GM18507 (cell line): Measurements from ENCODE around the gene MSI2.

Experiments used
- DNase-seq: peaks from one replicate; pipeline ENCODE4 v3.0.0; 2011; ENCODE audit warnings: low read depth; ENCODE audit not compliant: insufficient read length; ENCODE audit errors: extremely low spot score
- FAIRE-seq: peaks from 2 replicates; lab custom pipeline; 2011; peaks lifted over from hg19 to GRCh38; lab: Jason Lieb, UNC

The MSI2 gene

GRCh38 chr17:57568340-57568739, 312.0 kb downstream of the MSI2 start:
- no peak for FAIRE-seq
- DNase-seq, result no peak

DNA sequence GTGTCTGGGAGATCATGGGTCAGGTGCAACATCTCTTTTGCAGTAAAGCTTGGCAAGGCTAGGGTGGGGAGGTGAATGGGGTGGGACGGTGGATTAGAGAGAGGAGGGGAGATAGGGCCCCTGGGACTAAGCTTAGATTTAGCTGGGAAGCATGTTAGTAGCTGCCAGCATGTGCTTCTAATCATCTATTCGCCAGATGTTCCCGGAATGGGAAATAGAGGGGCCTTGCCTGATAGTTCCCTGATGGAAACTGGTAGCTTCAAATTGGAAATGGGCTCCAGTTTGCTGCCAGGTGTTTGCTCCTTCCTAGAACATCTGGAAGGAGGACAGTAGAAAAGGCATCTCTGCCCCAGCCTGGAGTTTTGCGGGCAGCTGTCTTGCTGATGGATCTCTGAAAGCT, 312.7 kb downstream of the MSI2 start:
- no peak for FAIRE-seq

DNA sequence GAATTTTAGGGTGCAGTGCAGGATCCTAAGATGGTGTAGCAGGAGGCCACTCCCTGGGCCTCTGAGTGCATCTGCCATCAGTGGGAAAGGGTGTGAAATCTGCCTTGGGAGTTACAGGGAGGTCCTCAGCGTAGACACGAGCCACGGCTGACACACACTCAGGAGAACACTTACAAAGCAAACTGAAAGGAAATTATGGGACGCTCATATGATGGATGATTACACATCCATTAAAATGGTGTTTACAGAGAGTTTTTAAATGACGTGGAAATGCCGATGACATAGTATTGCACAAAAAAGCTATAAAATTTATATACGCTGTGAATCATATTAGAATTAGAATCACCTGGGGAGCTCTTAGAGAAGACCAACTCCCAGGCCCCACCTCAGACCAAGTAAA, 313.5 kb downstream of the MSI2 start:
- FAIRE-seq (no peak), DNase-seq (no peak)

More for the DNA sequence above, 312.7 kb downstream of the MSI2 start:
- no peak for DNase-seq

GRCh38 chr17:57570724-57571344, 314.5 kb downstream of the MSI2 start:
- no peak for FAIRE-seq
- DNase-seq, result no peak

DNA sequence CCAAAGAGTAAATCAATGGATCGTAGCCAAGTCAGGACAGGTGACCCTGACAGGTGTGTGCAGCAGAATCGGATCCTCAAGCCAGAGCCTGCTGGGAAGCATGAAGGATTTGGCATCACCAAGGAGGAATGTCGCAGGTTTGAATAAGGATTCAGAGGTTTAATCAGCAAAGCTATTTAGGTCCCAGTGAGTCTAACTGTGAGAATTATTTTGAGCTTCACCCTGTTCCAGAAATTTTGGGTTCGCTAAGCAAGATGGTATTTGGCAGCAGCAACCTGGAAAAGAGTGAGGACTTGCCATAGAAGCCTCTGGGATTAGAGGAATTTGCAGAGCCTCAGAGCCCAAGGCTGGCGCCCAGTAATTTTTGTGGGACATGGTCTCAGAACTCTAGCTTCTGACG, 315.7 kb downstream of the MSI2 start:
- DNase-seq (no peak), FAIRE-seq (no peak)

GRCh38 chr17:57572600-57572999, 316.3 kb downstream of the MSI2 start:
- no peak for DNase-seq
- no peak for FAIRE-seq

- no peak for DNase-seq
- no peak for FAIRE-seq
These were observed 317.8 kb downstream of the MSI2 start for GRCh38 chr17:57574040-57574513.

- FAIRE-seq (no peak), DNase-seq (no peak)
These were observed 320.4 kb downstream of the MSI2 start for GRCh38 chr17:57576744-57577143.

GRCh38 chr17:57577751-57578607, 321.7 kb downstream of the MSI2 start:
- no peak for DNase-seq
- FAIRE-seq, result no peak

GRCh38 chr17:57578608-57579225, 322.4 kb downstream of the MSI2 start:
- no peak for FAIRE-seq

DNA sequence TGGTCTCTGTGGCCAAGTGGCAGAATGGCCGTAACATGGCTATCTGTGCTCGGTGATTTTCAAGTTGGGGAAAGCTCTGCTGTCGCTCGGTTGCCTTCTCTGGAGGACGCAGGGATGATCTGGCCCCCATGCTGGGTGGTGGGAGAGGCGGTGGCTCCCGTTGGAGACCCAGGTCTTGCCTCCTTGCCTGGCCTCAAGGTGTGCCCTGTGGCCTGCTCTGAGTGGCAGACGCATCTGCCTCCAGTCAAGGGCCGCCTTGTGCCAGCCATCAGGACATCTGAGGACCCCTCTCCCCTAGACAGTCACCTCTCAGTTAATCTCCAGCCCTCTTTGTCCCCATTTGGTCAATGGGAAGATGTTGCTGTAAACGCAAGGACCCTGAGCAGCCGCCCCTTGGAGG, 322.9 kb downstream of the MSI2 start:
- FAIRE-seq, result no peak

More at GRCh38 chr17:57578608-57579225, 322.4 kb downstream of the MSI2 start:
- no peak for DNase-seq

GRCh38 chr17:57580055-57580739, 323.9 kb downstream of the MSI2 start:
- no peak for FAIRE-seq
- no peak for DNase-seq

More for the DNA sequence above, 322.9 kb downstream of the MSI2 start:
- no peak for DNase-seq

DNA sequence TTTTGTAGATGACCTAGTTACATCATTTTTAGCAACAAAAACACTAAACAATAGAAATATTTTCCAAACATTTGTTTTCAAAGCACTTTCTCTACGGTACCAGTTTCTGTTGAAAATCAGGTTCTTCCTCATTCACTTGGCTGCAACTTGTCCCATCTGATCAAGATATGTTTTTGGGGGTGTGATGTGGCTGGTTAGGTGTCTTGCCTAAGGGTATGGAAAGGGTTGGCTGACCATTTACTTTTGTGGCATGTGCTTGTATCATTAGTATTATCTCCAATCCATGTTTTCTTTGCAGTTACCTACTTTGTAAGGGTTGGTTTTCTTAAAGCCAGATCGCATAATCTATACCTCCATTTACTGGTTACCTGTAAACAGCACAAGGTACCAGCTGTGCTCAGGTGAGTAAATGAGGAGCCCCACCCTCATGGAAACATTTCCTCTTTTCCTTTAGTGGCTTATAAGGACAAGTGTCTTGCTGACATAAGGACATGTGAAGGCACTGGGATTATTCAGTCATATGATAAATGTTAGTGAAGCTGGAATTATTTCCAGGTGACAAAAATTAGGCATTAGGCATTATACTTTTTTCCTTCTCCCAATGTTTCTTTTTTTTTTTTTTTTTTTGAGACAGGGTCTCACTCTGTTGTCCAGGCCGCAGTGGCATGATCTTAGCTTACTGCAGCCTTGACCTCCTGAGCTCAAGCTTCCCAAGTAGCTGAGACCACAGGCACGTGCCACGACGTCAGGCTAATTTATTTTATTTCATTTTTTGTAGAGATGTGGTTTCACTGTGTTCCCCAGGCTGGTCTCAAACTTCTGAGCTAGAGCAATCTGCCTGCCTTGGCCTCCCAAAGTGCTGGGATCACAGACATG, 326.8 kb downstream of the MSI2 start:
- DNase-seq (no peak), FAIRE-seq (no peak)

GRCh38 chr17:57584050-57584551, 327.8 kb downstream of the MSI2 start:
- FAIRE-seq (no peak), DNase-seq (no peak)

DNA sequence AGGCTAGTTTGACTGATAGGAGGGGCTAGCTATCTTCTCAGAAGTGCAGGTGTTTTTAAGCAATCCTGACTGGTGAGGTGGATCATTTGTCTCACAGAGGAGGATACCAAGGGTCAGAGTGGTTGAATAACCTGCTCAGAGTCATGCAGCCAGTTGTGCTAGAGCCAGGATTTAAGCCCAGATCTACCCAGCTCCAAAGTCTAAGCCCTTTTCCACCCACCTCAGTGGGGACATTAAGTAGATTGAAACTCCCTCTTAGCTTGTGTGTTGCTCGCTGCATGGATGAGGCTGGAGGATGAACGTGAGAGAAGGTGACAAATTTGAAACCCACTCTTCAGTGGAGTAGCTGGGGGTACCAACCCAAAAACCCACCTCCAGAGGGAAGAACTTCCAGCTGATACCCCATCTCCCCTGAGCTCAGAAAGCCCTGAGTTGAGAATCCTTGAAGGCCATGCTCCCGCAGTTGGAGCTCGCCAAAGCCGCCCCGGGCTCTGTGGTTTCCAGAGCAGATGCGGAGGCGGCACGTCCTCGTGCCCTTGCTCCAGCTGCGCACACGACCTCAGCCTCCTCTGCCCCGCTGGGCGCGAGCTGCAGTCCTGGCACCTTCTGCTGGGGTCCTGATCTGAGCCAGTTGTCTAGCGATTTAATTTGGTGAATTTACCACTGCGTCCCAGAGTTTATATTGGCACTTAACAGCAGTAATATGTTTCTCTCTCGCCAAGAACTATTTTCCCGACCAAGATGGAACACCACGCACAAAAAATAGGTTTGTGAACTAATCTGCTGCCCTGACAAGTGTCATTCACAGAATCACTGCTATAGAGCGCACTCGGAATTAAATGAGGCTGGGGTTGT, 329.2 kb downstream of the MSI2 start:
- no peak for FAIRE-seq
- DNase-seq, result no peak

GRCh38 chr17:57586196-57586740, 329.9 kb downstream of the MSI2 start:
- DNase-seq, result no peak
- FAIRE-seq, result no peak

GRCh38 chr17:57586742-57587141, 330.4 kb downstream of the MSI2 start:
- FAIRE-seq (no peak), DNase-seq (no peak)
